ENCODE measurements around the gene ATP8A2. TPM values are rescaled to one million over a fixed set of nuclear protein-coding genes. Genes with fewer than 3 reads are reported as not detected.

The ATP8A2 gene
- total and polyA plus RNA-seq, 2 of the 8 experiments (the other 6 are each of a cell fraction or from before 2014, with no cell fraction given) = 2.4 to 8.3 TPM

- FAIRE-seq (no peak), DNase-seq (ENCODE audit: low read depth in 1 of 2, low spot score in 2 of 2) (no peak)
- no peak overlapping the region for H3K23ac ChIP-seq (ENCODE audit: insufficient read length)
- H2BK20ac ChIP-seq (ENCODE audit: low read length) = no peak overlapping the region
- WGBS, 2 experiments (ENCODE audit: extremely low coverage in 1 of 2, insufficient coverage in 1 of 2, insufficient read length in 1 of 2, insufficient replicate concordance in 2 of 2, low coverage in 1 of 2, low lambda C conversion rate in 2 of 2, missing lambda C conversion rate in 1 of 2) = 83% methylated on average over 2 of the region's 2 CpGs; no CpG with 5 or more reads in 1 of the 2 experiments
- H3K9me3 ChIP-seq (ENCODE audit: insufficient read depth in 2 of 2, low read depth in 1 of 2, low read length in 1 of 2) = no peaks in the 10 kb centered on the region
- no peak overlapping the region for H2BK12ac ChIP-seq (ENCODE audit: low read depth, low read length)
- H2BK5ac ChIP-seq (ENCODE audit: low read depth, low read length) = no peak overlapping the region
- no peak overlapping the region for H4K5ac ChIP-seq (ENCODE audit: insufficient read length, low read depth, low read length)
- ChIA-PET POLR2A (ENCODE audit: partially characterized antibody) (no interaction called here), CTCF (ENCODE audit: partially characterized antibody) (interaction anchor here (1.3 kb wide), 1 partner anchor 464 kb away, joined by 4 read pairs; no protein-coding TSS in a partner anchor)
- no peak overlapping the region for H2AFZ ChIP-seq (ENCODE audit: low read length)
- H3K56ac ChIP-seq (replicated peaks; ENCODE audit: insufficient read length, low read depth, low read length) = no peak overlapping the region
- no peak overlapping the region for H2BK15ac ChIP-seq (ENCODE audit: low read length)
- H3K79me1 ChIP-seq (ENCODE audit: low read depth, low read length) = no peaks in the 10 kb centered on the region
- no peak overlapping the region for H4K91ac ChIP-seq (replicated peaks; ENCODE audit: insufficient read length, low read length)
- no peaks in the 10 kb centered on the region for H4K20me1 ChIP-seq (replicated peaks in 1 of 2; ENCODE audit: control insufficient read depth in 1 of 2, insufficient read depth in 2 of 2, low read length in 2 of 2)
- H3K18ac ChIP-seq (ENCODE audit: extremely low read depth, low read length) = no peak overlapping the region
- H3K14ac ChIP-seq (ENCODE audit: insufficient read length) = no peak overlapping the region
- peaks cover 0 to 5% (median 1%) of the 10 kb centered on the region in 4 experiments; a peak in 2 of 7 replicates for H3K4me1 ChIP-seq (replicated peaks in 1 of 4; ENCODE audit: control insufficient read depth in 3 of 4, insufficient read depth in 4 of 4, low read length in 3 of 4)
- no peaks in the 10 kb centered on the region for H3K36me3 ChIP-seq (ENCODE audit: control insufficient read depth in 2 of 4, insufficient read depth in 4 of 4, low read length in 3 of 4)
- H3K4me2 ChIP-seq (ENCODE audit: insufficient read depth in 1 of 2, low read depth in 2 of 2, low read length in 2 of 2) = no peak overlapping the region
- no peak overlapping the region for H4K8ac ChIP-seq (ENCODE audit: extremely low read depth, insufficient read depth, low read length)
- H3K27me3 ChIP-seq (replicated peaks in 1 of 4; ENCODE audit: control insufficient read depth in 3 of 4, extremely low read depth in 1 of 4, insufficient read depth in 3 of 4, low read length in 3 of 4) = no peaks in the 10 kb centered on the region
- no peak overlapping the region for H3K27ac ChIP-seq (ENCODE audit: low read depth, low read length)
- H3K9ac ChIP-seq (replicated peaks in 1 of 4; ENCODE audit: extremely low read depth in 1 of 4, low read depth in 3 of 4, low read length in 3 of 4) = no peak overlapping the region
- no peak overlapping the region for H2AK5ac ChIP-seq (ENCODE audit: low read depth, low read length)
- H3K4ac ChIP-seq (replicated peaks; ENCODE audit: insufficient read length, low read depth, low read length) = no peak overlapping the region
- H3K79me2 ChIP-seq (ENCODE audit: control insufficient read depth in 1 of 2, insufficient read depth in 2 of 2, low read length in 2 of 2) = no peaks in the 10 kb centered on the region
- H3K23me2 ChIP-seq (ENCODE audit: low read depth, low read length) = no peaks in the 10 kb centered on the region; the same call in 1 of the 2 replicates
- H3K4me3 ChIP-seq (ENCODE audit: extremely low read depth in 1 of 4, insufficient read depth in 2 of 4, low read depth in 3 of 4, low read length in 4 of 4) = no peak overlapping the region
- H2BK120ac ChIP-seq (replicated peaks; ENCODE audit: low read depth, low read length) = no peak overlapping the region
- TF ChIP-seq TCF12 (IDR thresholded peaks at IDR 0.05; ENCODE audit: low read depth, low read length) = no peak
- TF ChIP-seq TAF7 (optimal IDR thresholded peaks at IDR 0.05; ENCODE audit: borderline replicate concordance, low read depth, low read length) = no peak
- TF ChIP-seq SUZ12 (IDR thresholded peaks at IDR 0.05; ENCODE audit: low read length) = no peak
- TF ChIP-seq GTF2F1 (IDR thresholded peaks at IDR 0.05; ENCODE audit: borderline replicate concordance, low read depth, low read length) = no peak
- no peak for TF ChIP-seq KDM1A (IDR thresholded peaks at IDR 0.05; ENCODE audit: borderline replicate concordance, low read length)
- TF ChIP-seq CTCF (IDR thresholded peaks at IDR 0.05; ENCODE audit: control extremely low read depth in 1 of 3, insufficient read depth in 1 of 3, low read depth in 1 of 3, low read length in 3 of 3) = no peak
- no peak for TF ChIP-seq YY1 (IDR thresholded peaks at IDR 0.05; ENCODE audit: low read depth, low read length)
- no peak for TF ChIP-seq SIN3A (conservative IDR thresholded peaks at IDR 0.05 in 1 of 2, IDR thresholded peaks at IDR 0.05 in 1 of 2; ENCODE audit: low read depth in 1 of 2, low read length in 2 of 2)
- no peak for TF ChIP-seq JUND (IDR thresholded peaks at IDR 0.05; ENCODE audit: low read length)
- no peak for TF ChIP-seq ASH2L (IDR thresholded peaks at IDR 0.05; ENCODE audit: low read length)
- TF ChIP-seq POU5F1 (IDR thresholded peaks at IDR 0.05; ENCODE audit: low read depth, low read length) = no peak
- TF ChIP-seq TBP (IDR thresholded peaks at IDR 0.05; ENCODE audit: low read depth, low read length) = no peak
These were observed 226.6 kb downstream of the ATP8A2 start for GRCh38 chr13:25598421-25598820.

Data from H1 (cell line).